ENCODE data around the gene TDO2.

- TF ChIP-seq, protein P1, sequence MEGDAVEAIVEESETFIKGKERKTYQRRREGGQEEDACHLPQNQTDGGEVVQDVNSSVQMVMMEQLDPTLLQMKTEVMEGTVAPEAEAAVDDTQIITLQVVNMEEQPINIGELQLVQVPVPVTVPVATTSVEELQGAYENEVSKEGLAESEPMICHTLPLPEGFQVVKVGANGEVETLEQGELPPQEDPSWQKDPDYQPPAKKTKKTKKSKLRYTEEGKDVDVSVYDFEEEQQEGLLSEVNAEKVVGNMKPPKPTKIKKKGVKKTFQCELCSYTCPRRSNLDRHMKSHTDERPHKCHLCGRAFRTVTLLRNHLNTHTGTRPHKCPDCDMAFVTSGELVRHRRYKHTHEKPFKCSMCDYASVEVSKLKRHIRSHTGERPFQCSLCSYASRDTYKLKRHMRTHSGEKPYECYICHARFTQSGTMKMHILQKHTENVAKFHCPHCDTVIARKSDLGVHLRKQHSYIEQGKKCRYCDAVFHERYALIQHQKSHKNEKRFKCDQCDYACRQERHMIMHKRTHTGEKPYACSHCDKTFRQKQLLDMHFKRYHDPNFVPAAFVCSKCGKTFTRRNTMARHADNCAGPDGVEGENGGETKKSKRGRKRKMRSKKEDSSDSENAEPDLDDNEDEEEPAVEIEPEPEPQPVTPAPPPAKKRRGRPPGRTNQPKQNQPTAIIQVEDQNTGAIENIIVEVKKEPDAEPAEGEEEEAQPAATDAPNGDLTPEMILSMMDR (optimal IDR thresholded peaks at IDR 0.05 in 1 of 3, IDR thresholded peaks at IDR 0.05 in 1 of 3, conservative IDR thresholded peaks at IDR 0.05 in 1 of 3; ENCODE audit: extremely low read depth in 1 of 3, insufficient read depth in 2 of 3, low read length in 3 of 3), result no peak
- TF ChIP-seq EZH2 (IDR thresholded peaks at IDR 0.05; ENCODE audit: low read length), result no peak
Measured at GRCh38 chr4:155956461-155956860, 53.0 kb downstream of the TDO2 start.

Data from keratinocyte (primary cell).